Hematopoietic multipotent progenitor cell treated with erythropoietin and hydrocortisone succinate and interleukin-3 and kit ligand, for 6 days (in vitro differentiated cells): ENCODE measurements around the gene FBN1.

Experiments used
- DNase-seq: peaks from one replicate; pipeline ENCODE4 v3.0.0-alpha.2; 2015

FBN1 gene

GRCh38 chr15:48388910-48389309 lies 256.6 kb downstream of the FBN1 start:
- DNase-seq, result no peak

- no peak for DNase-seq
These were observed 257.3 kb downstream of the FBN1 start for GRCh38 chr15:48388016-48388851.

GRCh38 chr15:48385031-48385830 lies 260.3 kb downstream of the FBN1 start:
- DNase-seq, result no peak

- DNase-seq, result no peak
These were observed 260.9 kb downstream of the FBN1 start for GRCh38 chr15:48384616-48385015.

GRCh38 chr15:48383031-48383430 lies 262.5 kb downstream of the FBN1 start:
- DNase-seq, result no peak

GRCh38 chr15:48381861-48382260 lies 263.6 kb downstream of the FBN1 start:
- no peak for DNase-seq

GRCh38 chr15:48380198-48380597 lies 265.3 kb downstream of the FBN1 start:
- no peak for DNase-seq

- DNase-seq, result no peak
These were observed 269.7 kb downstream of the FBN1 start for GRCh38 chr15:48375767-48376166.

GRCh38 chr15:48374472-48374871 lies 271.0 kb downstream of the FBN1 start:
- no peak for DNase-seq

GRCh38 chr15:48373821-48374451 lies 271.6 kb downstream of the FBN1 start:
- no peak for DNase-seq

GRCh38 chr15:48371961-48372360 lies 273.5 kb downstream of the FBN1 start:
- no peak for DNase-seq

GRCh38 chr15:48371550-48371949 lies 274.0 kb downstream of the FBN1 start:
- no peak for DNase-seq

- no peak for DNase-seq
These were observed 275.0 kb downstream of the FBN1 start for GRCh38 chr15:48370460-48370859.

GRCh38 chr15:48367483-48367882 lies 278.0 kb downstream of the FBN1 start:
- no peak for DNase-seq

- no peak for DNase-seq
These were observed 278.8 kb downstream of the FBN1 start for GRCh38 chr15:48366584-48367312.

GRCh38 chr15:48365575-48365974 lies 279.9 kb downstream of the FBN1 start:
- DNase-seq, result no peak

GRCh38 chr15:48363474-48363873 lies 282.0 kb downstream of the FBN1 start:
- no peak for DNase-seq

- DNase-seq, result no peak
These were observed 283.8 kb downstream of the FBN1 start for GRCh38 chr15:48361685-48362084.

GRCh38 chr15:48360841-48361240 lies 284.7 kb downstream of the FBN1 start:
- no peak for DNase-seq
